ENCODE measurements around the gene AMIGO3.
"Not testable (repeated sequence)": the region's sequence is repeated elsewhere in the genome, so short reads cannot be mapped to it uniquely, and the experiment has no call there.

GRCh38 chr3:49695350-49696015 is 24.0 kb downstream of the AMIGO3 start:
- TF ChIP-seq CTCF (conservative IDR thresholded peaks at IDR 0.05; ENCODE audit: low read depth in 2 of 2); POLR2AphosphoS5 (IDR thresholded peaks at IDR 0.05; ENCODE audit: low read depth); REST (IDR thresholded peaks at IDR 0.05; ENCODE audit: unreplicated experiment); CREB1 (CRISPR knock-in tag; IDR thresholded peaks at IDR 0.05; ENCODE audit: low read depth); EZH2phosphoT487 (IDR thresholded peaks at IDR 0.05; ENCODE audit: unreplicated experiment); ZNF114 (CRISPR knock-in tag; IDR thresholded peaks at IDR 0.05); EZH2 (IDR thresholded peaks at IDR 0.05; ENCODE audit: low read depth, unreplicated experiment); NANOG (IDR thresholded peaks at IDR 0.05; ENCODE audit: borderline replicate concordance); STAT1 (IDR thresholded peaks at IDR 0.05; ENCODE audit: unreplicated experiment); JUNB (IDR thresholded peaks at IDR 0.05; ENCODE audit: unreplicated experiment): not testable (repeated sequence)
